ENCODE measurements around the gene NEUROG1.
A peak's percentile ranks its signal among the peaks of the same experiment; 100 is the strongest.

The NEUROG1 gene

GRCh38 chr5:135569755-135570452 is 34.1 kb upstream of the NEUROG1 start:
- no peak overlapping the region for H3K14ac ChIP-seq (ENCODE audit: low read length in 2 of 2)
- peaks cover 32 to 35% of the 10 kb centered on the region in 2 experiments for H3K27me3 ChIP-seq (ENCODE audit: control insufficient read depth in 1 of 2, insufficient read depth in 1 of 2, low read length in 2 of 2)
- no peak overlapping the region for H3K27ac ChIP-seq (ENCODE audit: low read length, poor library complexity, severe bottlenecking)
- H2BK120ac ChIP-seq (ENCODE audit: low read depth, low read length): no peak overlapping the region
- no peak overlapping the region for H2AFZ ChIP-seq (ENCODE audit: low read depth, low read length)
- no peak overlapping the region for H3K9ac ChIP-seq (ENCODE audit: low read length)
- no peak overlapping the region for H4K8ac ChIP-seq (ENCODE audit: low read length)
- no peak overlapping the region for H3K23ac ChIP-seq (ENCODE audit: low read length in 2 of 2)
- H3K4me1 ChIP-seq (ENCODE audit: control insufficient read depth, insufficient read depth, low read depth, low read length): peaks cover 11% of the 10 kb centered on the region
- no peaks in the 10 kb centered on the region for H3K36me3 ChIP-seq (ENCODE audit: control insufficient read depth in 1 of 2, insufficient read depth in 2 of 2, low read depth in 1 of 2, low read length in 2 of 2)
- H4K91ac ChIP-seq (ENCODE audit: low read length): no peak overlapping the region
- WGBS: 52% methylated on average over 10 of the region's 10 CpGs
- H3K18ac ChIP-seq (ENCODE audit: low read depth in 1 of 2, low read length in 2 of 2): no peak overlapping the region
- H3K4me3 ChIP-seq (ENCODE audit: insufficient read depth in 1 of 2, low read depth in 1 of 2, low read length in 2 of 2): no peak overlapping the region
- H3K4me2 ChIP-seq (ENCODE audit: low read length, poor library complexity, severe bottlenecking): no peak overlapping the region
- no peak overlapping the region for H2AK5ac ChIP-seq (ENCODE audit: low read length, severe bottlenecking)
- no peak overlapping the region for H2BK15ac ChIP-seq (ENCODE audit: low read depth, poor library complexity, severe bottlenecking)
- no peaks in the 10 kb centered on the region for H3K9me3 ChIP-seq (ENCODE audit: control insufficient read depth, low read length)
- no peak overlapping the region for H3K4ac ChIP-seq (ENCODE audit: low read depth in 1 of 2, low read length in 2 of 2)
- no peaks in the 10 kb centered on the region for H3K79me1 ChIP-seq (replicated peaks; ENCODE audit: low read length, poor library complexity, severe bottlenecking)
- DNase-seq: peak; percentile 22
- no peak overlapping the region for H2BK5ac ChIP-seq (ENCODE audit: low read depth, low read length, poor library complexity, severe bottlenecking)
- no peak overlapping the region for H2BK12ac ChIP-seq (ENCODE audit: low read length in 2 of 2)

GRCh38 chr5:135568923-135569360 is 33.2 kb upstream of the NEUROG1 start:
- Histone ChIP-seq H3K4me2 (ENCODE audit: low read length, poor library complexity, severe bottlenecking) (no peak overlapping the region), H4K91ac (ENCODE audit: low read length) (no peak overlapping the region), H2BK12ac (ENCODE audit: low read length in 2 of 2) (no peak overlapping the region), H3K18ac (ENCODE audit: low read depth in 1 of 2, low read length in 2 of 2) (no peak overlapping the region), H3K4me3 (ENCODE audit: insufficient read depth in 1 of 2, low read depth in 1 of 2, low read length in 2 of 2) (no peak overlapping the region), H3K79me1 (replicated peaks; ENCODE audit: low read length, poor library complexity, severe bottlenecking) (no peaks in the 10 kb centered on the region), H2BK5ac (ENCODE audit: low read depth, low read length, poor library complexity, severe bottlenecking) (no peak overlapping the region), H3K23ac (ENCODE audit: low read length in 2 of 2) (no peak overlapping the region), H3K36me3 (ENCODE audit: control insufficient read depth in 1 of 2, insufficient read depth in 2 of 2, low read depth in 1 of 2, low read length in 2 of 2) (no peaks in the 10 kb centered on the region), H3K27me3 (ENCODE audit: control insufficient read depth in 1 of 2, insufficient read depth in 1 of 2, low read length in 2 of 2) (peaks cover 30 to 37% of the 10 kb centered on the region in 2 experiments), H3K27ac (ENCODE audit: low read length, poor library complexity, severe bottlenecking) (no peak overlapping the region), H3K14ac (ENCODE audit: low read length in 2 of 2) (no peak overlapping the region), H2BK120ac (ENCODE audit: low read depth, low read length) (no peak overlapping the region), H2AK5ac (ENCODE audit: low read length, severe bottlenecking) (no peak overlapping the region), H3K9me3 (ENCODE audit: control insufficient read depth, low read length) (no peaks in the 10 kb centered on the region), H4K8ac (ENCODE audit: low read length) (no peak overlapping the region), H3K4me1 (ENCODE audit: control insufficient read depth, insufficient read depth, low read depth, low read length) (peaks cover 11% of the 10 kb centered on the region), H2AFZ (ENCODE audit: low read depth, low read length) (no peak overlapping the region), H3K9ac (ENCODE audit: low read length) (no peak overlapping the region), H2BK15ac (ENCODE audit: low read depth, poor library complexity, severe bottlenecking) (no peak overlapping the region), H3K4ac (ENCODE audit: low read depth in 1 of 2, low read length in 2 of 2) (no peak overlapping the region)
- WGBS: 78% methylated on average over 5 of the region's 5 CpGs
- DNase-seq: no peak

GRCh38 chr5:135568246-135568645 is 32.5 kb upstream of the NEUROG1 start:
- Histone ChIP-seq H3K9ac (ENCODE audit: low read length) (no peak overlapping the region), H4K8ac (ENCODE audit: low read length) (no peak overlapping the region), H3K27ac (ENCODE audit: low read length, poor library complexity, severe bottlenecking) (no peak overlapping the region), H2BK12ac (ENCODE audit: low read length in 2 of 2) (no peak overlapping the region), H3K36me3 (ENCODE audit: control insufficient read depth in 1 of 2, insufficient read depth in 2 of 2, low read depth in 1 of 2, low read length in 2 of 2) (no peaks in the 10 kb centered on the region), H3K79me1 (replicated peaks; ENCODE audit: low read length, poor library complexity, severe bottlenecking) (no peaks in the 10 kb centered on the region), H3K9me3 (ENCODE audit: control insufficient read depth, low read length) (no peaks in the 10 kb centered on the region), H2AK5ac (ENCODE audit: low read length, severe bottlenecking) (no peak overlapping the region), H2BK15ac (ENCODE audit: low read depth, poor library complexity, severe bottlenecking) (no peak overlapping the region), H3K18ac (ENCODE audit: low read depth in 1 of 2, low read length in 2 of 2) (no peak overlapping the region), H3K27me3 (ENCODE audit: control insufficient read depth in 1 of 2, insufficient read depth in 1 of 2, low read length in 2 of 2) (peaks cover 29 to 32% of the 10 kb centered on the region in 2 experiments), H3K14ac (ENCODE audit: low read length in 2 of 2) (peak overlapping the region in 1 of 2 experiments; percentile 5), H3K4ac (ENCODE audit: low read depth in 1 of 2, low read length in 2 of 2) (no peak overlapping the region), H4K91ac (ENCODE audit: low read length) (no peak overlapping the region), H3K4me3 (ENCODE audit: insufficient read depth in 1 of 2, low read depth in 1 of 2, low read length in 2 of 2) (no peak overlapping the region), H3K23ac (ENCODE audit: low read length in 2 of 2) (no peak overlapping the region), H3K4me1 (ENCODE audit: control insufficient read depth, insufficient read depth, low read depth, low read length) (peaks cover 11% of the 10 kb centered on the region), H2AFZ (ENCODE audit: low read depth, low read length) (no peak overlapping the region), H3K4me2 (ENCODE audit: low read length, poor library complexity, severe bottlenecking) (no peak overlapping the region), H2BK120ac (ENCODE audit: low read depth, low read length) (no peak overlapping the region), H2BK5ac (ENCODE audit: low read depth, low read length, poor library complexity, severe bottlenecking) (no peak overlapping the region)
- no peak for DNase-seq
- 76% methylated on average over 6 of the region's 6 CpGs for WGBS

GRCh38 chr5:135567661-135568060 is 31.9 kb upstream of the NEUROG1 start:
- Histone ChIP-seq H2AK5ac (ENCODE audit: low read length, severe bottlenecking) (no peak overlapping the region), H2BK5ac (ENCODE audit: low read depth, low read length, poor library complexity, severe bottlenecking) (no peak overlapping the region), H2AFZ (ENCODE audit: low read depth, low read length) (no peak overlapping the region), H3K27me3 (ENCODE audit: control insufficient read depth in 1 of 2, insufficient read depth in 1 of 2, low read length in 2 of 2) (peaks cover 24 to 26% of the 10 kb centered on the region in 2 experiments), H3K23ac (ENCODE audit: low read length in 2 of 2) (no peak overlapping the region), H3K9me3 (ENCODE audit: control insufficient read depth, low read length) (no peaks in the 10 kb centered on the region), H2BK15ac (ENCODE audit: low read depth, poor library complexity, severe bottlenecking) (no peak overlapping the region), H3K18ac (ENCODE audit: low read depth in 1 of 2, low read length in 2 of 2) (no peak overlapping the region), H3K27ac (ENCODE audit: low read length, poor library complexity, severe bottlenecking) (no peak overlapping the region), H3K9ac (ENCODE audit: low read length) (no peak overlapping the region), H4K91ac (ENCODE audit: low read length) (no peak overlapping the region), H3K4me2 (ENCODE audit: low read length, poor library complexity, severe bottlenecking) (no peak overlapping the region), H3K36me3 (ENCODE audit: control insufficient read depth in 1 of 2, insufficient read depth in 2 of 2, low read depth in 1 of 2, low read length in 2 of 2) (no peaks in the 10 kb centered on the region), H3K4ac (ENCODE audit: low read depth in 1 of 2, low read length in 2 of 2) (no peak overlapping the region), H2BK12ac (ENCODE audit: low read length in 2 of 2) (no peak overlapping the region), H3K79me1 (replicated peaks; ENCODE audit: low read length, poor library complexity, severe bottlenecking) (no peaks in the 10 kb centered on the region), H4K8ac (ENCODE audit: low read length) (no peak overlapping the region), H3K14ac (ENCODE audit: low read length in 2 of 2) (peak overlapping the region in 1 of 2 experiments; percentile 28), H2BK120ac (ENCODE audit: low read depth, low read length) (no peak overlapping the region), H3K4me1 (ENCODE audit: control insufficient read depth, insufficient read depth, low read depth, low read length) (peaks cover 11% of the 10 kb centered on the region), H3K4me3 (ENCODE audit: insufficient read depth in 1 of 2, low read depth in 1 of 2, low read length in 2 of 2) (no peak overlapping the region)
- DNase-seq: no peak
- 50% methylated on average over 4 of the region's 4 CpGs for WGBS

All from mesenchymal stem cell (in vitro differentiated cells and primary cell).